22Rv1 (cell line): ENCODE measurements around the gene PANK4.

Experiments
- ZFX ChIP-seq: fragments of 450-650 bp; IDR thresholded peaks from 2 replicates; pipeline ENCODE4 v1.6.1; 2017; ENCODE audit warnings: antibody characterized with exemption, borderline replicate concordance
- TF ChIP-seq, protein P1 (sequence below): fragments of 450-650 bp; IDR thresholded peaks from 2 replicates; pipeline ENCODE4 v1.5.1; 2017; ENCODE audit warnings: mild to moderate bottlenecking

DNA sequence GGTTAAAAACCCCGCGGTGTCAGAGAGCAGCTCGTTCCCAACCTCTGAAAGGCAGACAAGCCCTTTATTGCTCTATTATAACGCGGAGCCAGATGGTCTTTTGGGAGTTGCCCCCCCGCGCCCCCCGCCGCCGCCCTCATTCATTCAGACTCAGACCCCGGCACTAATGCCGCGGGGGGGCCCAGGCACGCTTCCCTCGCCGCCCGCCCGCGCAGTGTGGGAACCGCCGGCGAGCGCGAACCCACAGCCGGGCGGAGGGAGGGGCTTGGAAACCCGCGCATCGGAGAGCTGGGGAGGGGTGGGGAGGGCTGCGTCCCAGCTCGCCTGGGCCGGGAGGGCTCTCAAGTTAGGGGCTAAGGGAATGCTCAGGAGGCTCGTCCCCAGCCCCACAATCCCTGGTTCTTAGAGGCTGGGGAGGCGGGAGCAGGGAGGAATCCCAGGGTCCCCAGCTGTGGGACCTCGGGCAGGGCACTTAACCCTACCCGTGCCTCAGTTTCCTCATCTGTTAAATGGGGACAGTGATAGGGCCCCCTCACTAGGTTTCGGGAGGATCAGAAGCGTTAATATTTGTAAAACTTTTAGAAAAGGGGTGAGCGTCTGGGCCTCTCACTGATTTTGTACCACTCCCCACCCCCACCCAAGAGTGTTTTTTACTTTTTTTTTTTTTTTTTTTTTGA is 14.6 kb upstream of the PANK4 start:
- TF ChIP-seq, protein P1, sequence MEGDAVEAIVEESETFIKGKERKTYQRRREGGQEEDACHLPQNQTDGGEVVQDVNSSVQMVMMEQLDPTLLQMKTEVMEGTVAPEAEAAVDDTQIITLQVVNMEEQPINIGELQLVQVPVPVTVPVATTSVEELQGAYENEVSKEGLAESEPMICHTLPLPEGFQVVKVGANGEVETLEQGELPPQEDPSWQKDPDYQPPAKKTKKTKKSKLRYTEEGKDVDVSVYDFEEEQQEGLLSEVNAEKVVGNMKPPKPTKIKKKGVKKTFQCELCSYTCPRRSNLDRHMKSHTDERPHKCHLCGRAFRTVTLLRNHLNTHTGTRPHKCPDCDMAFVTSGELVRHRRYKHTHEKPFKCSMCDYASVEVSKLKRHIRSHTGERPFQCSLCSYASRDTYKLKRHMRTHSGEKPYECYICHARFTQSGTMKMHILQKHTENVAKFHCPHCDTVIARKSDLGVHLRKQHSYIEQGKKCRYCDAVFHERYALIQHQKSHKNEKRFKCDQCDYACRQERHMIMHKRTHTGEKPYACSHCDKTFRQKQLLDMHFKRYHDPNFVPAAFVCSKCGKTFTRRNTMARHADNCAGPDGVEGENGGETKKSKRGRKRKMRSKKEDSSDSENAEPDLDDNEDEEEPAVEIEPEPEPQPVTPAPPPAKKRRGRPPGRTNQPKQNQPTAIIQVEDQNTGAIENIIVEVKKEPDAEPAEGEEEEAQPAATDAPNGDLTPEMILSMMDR, result no peak
- TF ChIP-seq ZFX, result no peak
